ENCODE data around the gene TCL1B. TPM values are rescaled to one million over a fixed set of nuclear protein-coding genes. Genes with fewer than 3 reads are reported as not detected.

The TCL1B gene
- total and polyA plus RNA-seq, 2 of the 4 experiments (the other 2 are of a cell fraction): not detected

DNA sequence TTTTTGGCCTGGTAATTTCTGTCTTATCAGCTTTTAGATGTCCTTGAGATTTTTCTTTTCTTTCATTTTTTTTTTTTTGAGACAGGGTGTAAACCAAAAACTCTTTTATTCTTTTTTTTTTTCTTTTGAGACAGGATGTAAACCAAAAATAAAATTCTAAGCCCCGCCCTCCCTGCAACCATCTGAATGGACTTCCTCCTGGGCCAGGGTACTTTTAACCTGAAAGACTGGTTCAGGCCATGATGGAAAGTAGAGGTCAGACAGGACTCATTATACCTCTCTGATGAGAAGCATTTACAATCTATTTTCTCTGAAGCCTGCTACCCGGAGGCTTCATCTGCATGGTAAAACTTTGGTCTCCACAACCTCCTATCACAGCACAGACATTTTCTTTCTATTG is 33.5 kb upstream of the TCL1B start:
- H3K4ac ChIP-seq (ENCODE audit: low read depth, low read length): no peak overlapping the region
- no peaks in the 10 kb centered on the region for H3K79me1 ChIP-seq (ENCODE audit: low read depth in 1 of 2, low read length in 2 of 2)
- no peak overlapping the region for H4K91ac ChIP-seq (ENCODE audit: insufficient read depth, low read depth, low read length)
- H3K14ac ChIP-seq (replicated peaks; ENCODE audit: low read depth, low read length): no peak overlapping the region
- H4K5ac ChIP-seq (ENCODE audit: low read depth, low read length): no peak overlapping the region
- ChIA-PET POLR2A (ENCODE audit: unreplicated experiment) (no interaction called here), CTCF (no interaction called here)
- 20% methylated on average over 1 of the region's 2 CpGs; no CpG with 5 or more reads in 1 of the 2 experiments for WGBS, 2 experiments (ENCODE audit: extremely low coverage in 2 of 2, insufficient read length in 1 of 2)
- no peak overlapping the region for H3K4me2 ChIP-seq (ENCODE audit: low read depth, low read length)
- H3K27ac ChIP-seq (ENCODE audit: insufficient read depth, low read length): no peak overlapping the region
- H2AK5ac ChIP-seq (ENCODE audit: low read depth, low read length): no peak overlapping the region
- intact Hi-C loops (cut with micrococcal nuclease): no loop called here
- in situ Hi-C loops (cut with MboI; ENCODE audit: low sequenced_read_pairs): no loop called here
- H3K18ac ChIP-seq (ENCODE audit: low read depth, low read length): no peak overlapping the region
- H4K20me1 ChIP-seq (ENCODE audit: insufficient read depth, low read length): no peaks in the 10 kb centered on the region
- H3K9ac ChIP-seq (ENCODE audit: low read depth, low read length): no peak overlapping the region
- DNase-seq (no peak), ATAC-seq (ENCODE audit: low read depth) (no peak)
- H3K9me3 ChIP-seq (ENCODE audit: control insufficient read depth, insufficient read depth, low read length): no peaks in the 10 kb centered on the region; the same call in 1 of the 2 replicates
- no peak overlapping the region for H3K23ac ChIP-seq (ENCODE audit: low read depth, low read length)
- H2AFZ ChIP-seq (replicated peaks; ENCODE audit: low read length, poor library complexity): no peak overlapping the region
- H2AK9ac ChIP-seq (replicated peaks; ENCODE audit: low read depth, low read length, poor library complexity): no peak overlapping the region
- H2BK120ac ChIP-seq (ENCODE audit: low read depth, low read length): no peak overlapping the region
- no peaks in the 10 kb centered on the region for H3K27me3 ChIP-seq (ENCODE audit: control insufficient read depth, insufficient read depth, low read length)
- BruUV-seq (replicated peaks): no TSS peak
- H3K4me1 ChIP-seq (ENCODE audit: control insufficient read depth, insufficient read depth, low read length): no peaks in the 10 kb centered on the region
- H3K4me3 ChIP-seq (ENCODE audit: insufficient read depth, low read depth, low read length): no peak overlapping the region
- no peak overlapping the region for H2BK15ac ChIP-seq (ENCODE audit: low read depth, low read length)
- no peaks in the 10 kb centered on the region for H3K9me1 ChIP-seq (ENCODE audit: insufficient read depth, low read length)
- no peak overlapping the region for H2BK5ac ChIP-seq (ENCODE audit: low read depth, low read length, poor library complexity, severe bottlenecking)
- no peaks in the 10 kb centered on the region for H3K36me3 ChIP-seq (ENCODE audit: control insufficient read depth, insufficient read depth, low read length)
- no peak overlapping the region for H2BK20ac ChIP-seq (ENCODE audit: low read depth, low read length)
- TF ChIP-seq, protein P1, sequence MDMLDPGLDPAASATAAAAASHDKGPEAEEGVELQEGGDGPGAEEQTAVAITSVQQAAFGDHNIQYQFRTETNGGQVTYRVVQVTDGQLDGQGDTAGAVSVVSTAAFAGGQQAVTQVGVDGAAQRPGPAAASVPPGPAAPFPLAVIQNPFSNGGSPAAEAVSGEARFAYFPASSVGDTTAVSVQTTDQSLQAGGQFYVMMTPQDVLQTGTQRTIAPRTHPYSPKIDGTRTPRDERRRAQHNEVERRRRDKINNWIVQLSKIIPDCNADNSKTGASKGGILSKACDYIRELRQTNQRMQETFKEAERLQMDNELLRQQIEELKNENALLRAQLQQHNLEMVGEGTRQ (IDR thresholded peaks at IDR 0.05; ENCODE audit: low read depth, low read length): no peak
- no peak for TF ChIP-seq CHD1 (IDR thresholded peaks at IDR 0.05; ENCODE audit: low read depth, low read length)
- no peak for TF ChIP-seq FOS (IDR thresholded peaks at IDR 0.05; ENCODE audit: low read depth, low read length)
- no peak for TF ChIP-seq RAD21 (IDR thresholded peaks at IDR 0.05; ENCODE audit: low read length)
- TF ChIP-seq, protein P2, sequence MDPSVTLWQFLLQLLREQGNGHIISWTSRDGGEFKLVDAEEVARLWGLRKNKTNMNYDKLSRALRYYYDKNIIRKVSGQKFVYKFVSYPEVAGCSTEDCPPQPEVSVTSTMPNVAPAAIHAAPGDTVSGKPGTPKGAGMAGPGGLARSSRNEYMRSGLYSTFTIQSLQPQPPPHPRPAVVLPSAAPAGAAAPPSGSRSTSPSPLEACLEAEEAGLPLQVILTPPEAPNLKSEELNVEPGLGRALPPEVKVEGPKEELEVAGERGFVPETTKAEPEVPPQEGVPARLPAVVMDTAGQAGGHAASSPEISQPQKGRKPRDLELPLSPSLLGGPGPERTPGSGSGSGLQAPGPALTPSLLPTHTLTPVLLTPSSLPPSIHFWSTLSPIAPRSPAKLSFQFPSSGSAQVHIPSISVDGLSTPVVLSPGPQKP (IDR thresholded peaks at IDR 0.05; ENCODE audit: borderline replicate concordance, low read depth, low read length): no peak
- no peak for TF ChIP-seq MAFK (IDR thresholded peaks at IDR 0.05; ENCODE audit: low read depth, low read length)
- TF ChIP-seq POLR2A (IDR thresholded peaks at IDR 0.05; ENCODE audit: low read depth, low read length): no peak
- TF ChIP-seq MXI1 (IDR thresholded peaks at IDR 0.05; ENCODE audit: borderline replicate concordance, low read depth, low read length): no peak
- TF ChIP-seq, protein P3, sequence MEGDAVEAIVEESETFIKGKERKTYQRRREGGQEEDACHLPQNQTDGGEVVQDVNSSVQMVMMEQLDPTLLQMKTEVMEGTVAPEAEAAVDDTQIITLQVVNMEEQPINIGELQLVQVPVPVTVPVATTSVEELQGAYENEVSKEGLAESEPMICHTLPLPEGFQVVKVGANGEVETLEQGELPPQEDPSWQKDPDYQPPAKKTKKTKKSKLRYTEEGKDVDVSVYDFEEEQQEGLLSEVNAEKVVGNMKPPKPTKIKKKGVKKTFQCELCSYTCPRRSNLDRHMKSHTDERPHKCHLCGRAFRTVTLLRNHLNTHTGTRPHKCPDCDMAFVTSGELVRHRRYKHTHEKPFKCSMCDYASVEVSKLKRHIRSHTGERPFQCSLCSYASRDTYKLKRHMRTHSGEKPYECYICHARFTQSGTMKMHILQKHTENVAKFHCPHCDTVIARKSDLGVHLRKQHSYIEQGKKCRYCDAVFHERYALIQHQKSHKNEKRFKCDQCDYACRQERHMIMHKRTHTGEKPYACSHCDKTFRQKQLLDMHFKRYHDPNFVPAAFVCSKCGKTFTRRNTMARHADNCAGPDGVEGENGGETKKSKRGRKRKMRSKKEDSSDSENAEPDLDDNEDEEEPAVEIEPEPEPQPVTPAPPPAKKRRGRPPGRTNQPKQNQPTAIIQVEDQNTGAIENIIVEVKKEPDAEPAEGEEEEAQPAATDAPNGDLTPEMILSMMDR (conservative IDR thresholded peaks at IDR 0.05; ENCODE audit: low read depth, low read length): no peak
- no peak for TF ChIP-seq CEBPB (IDR thresholded peaks at IDR 0.05; ENCODE audit: low read depth, low read length)
- no peak for TF ChIP-seq MAZ (IDR thresholded peaks at IDR 0.05; ENCODE audit: borderline replicate concordance, low read depth, low read length)
- H3K56ac ChIP-seq (ENCODE audit: extremely low read depth, insufficient read depth, low read length): no peak overlapping the region
- no peak overlapping the region for H4K8ac ChIP-seq (ENCODE audit: low read depth in 2 of 2, low read length in 2 of 2)
- dilution Hi-C loops (cut with HindIII; ENCODE audit: low sequenced_read_pairs, unreplicated experiment): no loop called here

Data from IMR-90 (cell line).